OCI-LY1 (cell line): ENCODE data around the gene AGMO.
"Not testable (repeated sequence)": the region's sequence is repeated elsewhere in the genome, so short reads cannot be mapped to it uniquely, and the experiment has no call there.

ENCODE experiments used
- H2AFZ ChIP-seq: fragments of 200-600 bp; sonication (generic), shearing (Covaris generic); 2 replicates; pipeline ENCODE4 v1.6.0; 2014; ENCODE audit warnings: antibody characterized with exemption, mild to moderate bottlenecking, low read length
- H3F3A ChIP-seq: fragments of 200-600 bp; sonication (generic), shearing (Covaris generic); 2 replicates; pipeline ENCODE4 v1.6.0; 2014; ENCODE audit warnings: mild to moderate bottlenecking, antibody characterized with exemption, low read length, moderate library complexity; ENCODE audit not compliant: insufficient read depth
- H3K27ac ChIP-seq: fragments of 200-600 bp; sonication (generic); 2 replicates; pipeline ENCODE4 v1.5.1; 2014; ENCODE audit warnings: low read length, mixed run types, mild to moderate bottlenecking, low read depth; ENCODE audit not compliant: poor library complexity, severe bottlenecking
- H3K27me3 ChIP-seq: fragments of 200-600 bp; sonication (generic); 2 replicates; pipeline ENCODE4 v1.6.0; 2014; ENCODE audit warnings: antibody characterized with exemption, mild to moderate bottlenecking, low read length, moderate library complexity; ENCODE audit not compliant: insufficient read depth
- H3K36me3 ChIP-seq: fragments of 200-600 bp; sonication (generic); 2 replicates; pipeline ENCODE4 v1.6.1; 2014; ENCODE audit warnings: mild to moderate bottlenecking, antibody characterized with exemption, low read length, moderate library complexity, mixed read lengths; ENCODE audit not compliant: insufficient read depth
- H3K4me1 ChIP-seq: fragments of 200-600 bp; sonication (generic); 2 replicates; pipeline ENCODE4 v1.5.1; 2014; ENCODE audit warnings: mild to moderate bottlenecking, low read length, moderate library complexity; ENCODE audit not compliant: insufficient read depth, severe bottlenecking
- H3K4me2 ChIP-seq: fragments of 200-600 bp; sonication (generic), shearing (Covaris generic); 2 replicates; pipeline ENCODE4 v1.6.1; 2014; ENCODE audit warnings: low read length
- H3K4me3 ChIP-seq: fragments of 200-600 bp; sonication (generic); 2 replicates; pipeline ENCODE4 v1.5.1; 2014; ENCODE audit warnings: low read length, low read depth, mild to moderate bottlenecking, mixed read lengths; ENCODE audit not compliant: poor library complexity, severe bottlenecking
- H3K79me2 ChIP-seq: fragments of 200-600 bp; shearing (Covaris generic); 2 replicates; pipeline ENCODE4 v1.6.1; 2016; ENCODE audit warnings: mixed run types, low read length, mixed read lengths; ENCODE audit not compliant: insufficient read depth
- H3K9ac ChIP-seq: fragments of 200-600 bp; sonication (generic), shearing (Covaris generic); 2 replicates; pipeline ENCODE4 v1.6.1; 2014; ENCODE audit warnings: mild to moderate bottlenecking, low read length, mixed read lengths
- H3K9me2 ChIP-seq: fragments of 200-600 bp; sonication (generic), shearing (Covaris generic); 2 replicates; pipeline ENCODE4 v1.6.1; 2014; ENCODE audit warnings: low read depth, mild to moderate bottlenecking, low read length, mixed read lengths
- H3K9me3 ChIP-seq: fragments of 200-600 bp; shearing (Covaris generic); 2 replicates; pipeline ENCODE4 v1.6.1; 2014; ENCODE audit warnings: low read length, mixed read lengths
- H4K20me1 ChIP-seq: fragments of 200-600 bp; sonication (generic), shearing (Covaris generic); 2 replicates; pipeline ENCODE4 v1.6.0; 2016; ENCODE audit warnings: mild to moderate bottlenecking, low read length; ENCODE audit not compliant: insufficient read depth
- CTCF ChIP-seq: fragments of 200-600 bp; sonication (generic), shearing (Covaris generic); IDR thresholded peaks from 2 replicates; pipeline ENCODE4 v1.5.1; 2017; ENCODE audit warnings: mild to moderate bottlenecking, antibody characterized with exemption, low read length, moderate library complexity, mixed read lengths
- EZH2 ChIP-seq: fragments of 200-600 bp; sonication (generic), shearing (Covaris generic); IDR thresholded peaks from 2 replicates; pipeline ENCODE4 v1.8.0; 2017; ENCODE audit warnings: borderline replicate concordance, mixed run types, mild to moderate bottlenecking, antibody characterized with exemption, low read length, moderate library complexity, mixed read lengths

The AGMO gene

GRCh38 chr7:15527648-15528047 is 34.2 kb downstream of the AGMO start:
- Histone ChIP-seq H3K9ac (no peak overlapping the region), H3K27me3 (no peaks in the 10 kb centered on the region; the same call in 1 of the 2 replicates), H2AFZ (no peak overlapping the region), H3F3A (no peaks in the 10 kb centered on the region), H3K9me3 (no peaks in the 10 kb centered on the region), H3K79me2 (no peaks in the 10 kb centered on the region), H3K9me2 (no peaks in the 10 kb centered on the region), H3K4me1 (no peaks in the 10 kb centered on the region), H3K4me2 (no peak overlapping the region), H4K20me1 (no peaks in the 10 kb centered on the region), H3K4me3 (no peak overlapping the region), H3K36me3 (no peaks in the 10 kb centered on the region), H3K27ac (no peak overlapping the region)
- no peak for TF ChIP-seq CTCF
- no peak for TF ChIP-seq EZH2

DNA sequence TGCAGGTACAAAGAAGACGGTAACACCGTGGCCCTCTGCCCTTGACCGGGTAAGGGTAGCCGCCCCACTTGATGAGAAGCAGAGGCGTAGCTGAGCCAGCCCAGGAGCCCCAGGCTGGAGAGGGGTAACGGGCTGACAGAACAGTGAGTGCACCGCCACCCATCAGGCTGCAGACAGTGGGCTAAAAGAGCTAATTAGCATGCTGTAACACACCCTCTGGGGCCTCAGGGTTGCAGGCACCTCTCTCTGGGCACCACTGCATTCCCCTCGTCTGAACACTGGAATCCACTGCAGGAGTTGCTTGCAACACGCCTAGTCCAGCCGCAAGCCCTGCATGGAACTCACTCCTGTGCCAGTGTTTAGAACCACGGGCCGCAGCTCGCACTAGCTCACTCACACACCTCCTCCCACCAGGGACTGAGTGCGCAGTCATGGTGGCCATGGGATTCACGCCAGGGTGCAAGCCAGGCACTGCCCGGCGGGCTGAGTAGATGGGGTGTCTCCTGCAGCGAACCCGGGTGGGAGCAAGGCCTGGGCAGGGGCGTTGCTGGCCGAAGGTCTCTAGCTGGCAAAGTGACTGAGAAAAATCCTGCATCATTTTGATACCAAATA is 36.1 kb downstream of the AGMO start:
- no peaks in the 10 kb centered on the region; the same call in 1 of the 2 replicates for H3K27me3 ChIP-seq
- H3K4me3 ChIP-seq, result no peak overlapping the region
- no peaks in the 10 kb centered on the region for H3K79me2 ChIP-seq
- TF ChIP-seq EZH2 (no peak), CTCF (no peak)
- H3K9ac ChIP-seq, result no peak overlapping the region
- H3F3A ChIP-seq, result no peaks in the 10 kb centered on the region
- no peaks in the 10 kb centered on the region for H3K9me2 ChIP-seq
- H3K36me3 ChIP-seq, result no peaks in the 10 kb centered on the region
- H3K9me3 ChIP-seq, result no peaks in the 10 kb centered on the region
- no peak overlapping the region for H2AFZ ChIP-seq
- H3K27ac ChIP-seq, result no peak overlapping the region
- no peak overlapping the region for H3K4me2 ChIP-seq
- H3K4me1 ChIP-seq, result no peaks in the 10 kb centered on the region
- no peaks in the 10 kb centered on the region for H4K20me1 ChIP-seq

- no peaks in the 10 kb centered on the region for H3K79me2 ChIP-seq
- H3K27ac ChIP-seq, result no peak overlapping the region
- H3F3A ChIP-seq, result no peaks in the 10 kb centered on the region
- no peaks in the 10 kb centered on the region; the same call in 1 of the 2 replicates for H3K27me3 ChIP-seq
- no peaks in the 10 kb centered on the region for H3K9me3 ChIP-seq
- no peak overlapping the region for H3K4me3 ChIP-seq
- H3K4me2 ChIP-seq, result no peak overlapping the region
- no peak overlapping the region for H2AFZ ChIP-seq
- TF ChIP-seq EZH2 (no peak), CTCF (no peak)
- no peak overlapping the region for H3K9ac ChIP-seq
- H3K4me1 ChIP-seq, result no peaks in the 10 kb centered on the region
- no peaks in the 10 kb centered on the region for H3K9me2 ChIP-seq
- no peaks in the 10 kb centered on the region for H3K36me3 ChIP-seq
- H4K20me1 ChIP-seq, result no peaks in the 10 kb centered on the region
Observed at GRCh38 chr7:15524077-15524476, 37.7 kb downstream of the AGMO start.

GRCh38 chr7:15517865-15518264 is 44.0 kb downstream of the AGMO start:
- H3K79me2 ChIP-seq, H3K36me3 ChIP-seq, H3K27me3 ChIP-seq, H3K9me2 ChIP-seq, H3K9ac ChIP-seq, H3K4me1 ChIP-seq, H2AFZ ChIP-seq, H3K9me3 ChIP-seq, H4K20me1 ChIP-seq, H3K4me3 ChIP-seq, H3K27ac ChIP-seq, H3K4me2 ChIP-seq, H3F3A ChIP-seq: not testable (repeated sequence)
